Common myeloid progenitor, CD34-positive (primary cell): ENCODE data around the gene C1orf210.

ENCODE experiments used
- CTCF ChIA-PET: fragments of 350-600 bp; sonication (Branson Sonifier 250); formaldehyde crosslinking; loops from one replicate; lab custom pipeline; 2021; ENCODE audit warnings: antibody characterized with exemption; lab: Charles Lee
- POLR2A ChIA-PET: fragments of 350-600 bp; sonication (Branson Sonifier 250); formaldehyde crosslinking; loops from one replicate; lab custom pipeline; 2021; ENCODE audit warnings: antibody characterized with exemption; lab: Charles Lee
- DNase-seq, 3 donors: peaks; one replicate each; pipeline versions ENCODE4 v3.0.0 to v3.0.0-alpha.2; 2013
- H3K27ac ChIP-seq, 2 experiments: 1 replicate in 1 of 2; 2 replicates in 1 of 2; pipeline ENCODE4 v1.7.0; 2013; ENCODE audit warnings: inconsistent platforms in 2 of 2, low read length in 2 of 2, mild to moderate bottlenecking in 2 of 2, low read depth in 1 of 2, moderate library complexity in 1 of 2; ENCODE audit not compliant: severe bottlenecking in 2 of 2, insufficient read depth in 1 of 2, poor library complexity in 1 of 2
- H3K27me3 ChIP-seq, 5 experiments: replicated peaks in 2 of 5; 1 replicate in 3 of 5; 2 replicates in 2 of 5; pipeline versions ENCODE4 v1.6.1 to v1.7.0; 2013; ENCODE audit warnings: low read length in 4 of 5, mild to moderate bottlenecking in 2 of 5, moderate library complexity in 2 of 5, inconsistent platforms in 1 of 5; ENCODE audit not compliant: insufficient read depth in 5 of 5, control insufficient read depth in 4 of 5
- H3K36me3 ChIP-seq, 4 experiments: 1 replicate in 2 of 4; 2 replicates in 2 of 4; pipeline versions ENCODE4 v1.6.1 to v1.7.0; 2013; ENCODE audit warnings: low read length in 3 of 4, control low read depth in 1 of 4, mild to moderate bottlenecking in 1 of 4; ENCODE audit not compliant: control insufficient read depth in 4 of 4, insufficient read depth in 4 of 4
- H3K4me1 ChIP-seq, 4 experiments: 1 replicate in 3 of 4; 2 replicates in 1 of 4; pipeline versions ENCODE4 v1.6.1 to v1.7.1; 2013; ENCODE audit warnings: low read length in 3 of 4, mild to moderate bottlenecking in 3 of 4, control low read depth in 1 of 4, inconsistent platforms in 1 of 4, moderate library complexity in 1 of 4; ENCODE audit not compliant: control insufficient read depth in 4 of 4, insufficient read depth in 4 of 4; ENCODE audit errors: control extremely low read depth in 1 of 4
- H3K4me3 ChIP-seq, 7 experiments: 1 replicate in 4 of 7; 2 replicates in 3 of 7; pipeline versions ENCODE4 v1.5.1 to v1.7.0; 2013; ENCODE audit warnings: mild to moderate bottlenecking in 7 of 7, low read length in 6 of 7, moderate library complexity in 6 of 7, inconsistent platforms in 2 of 7, low read depth in 2 of 7, control low read depth in 1 of 7; ENCODE audit not compliant: insufficient read depth in 4 of 7, control insufficient read depth in 1 of 7; ENCODE audit errors: extremely low read depth in 1 of 7
- H3K9me3 ChIP-seq, 5 experiments: 1 replicate in 4 of 5; 2 replicates in 1 of 5; pipeline versions ENCODE4 v1.6.1 to v1.7.1; 2013; ENCODE audit warnings: low read length in 4 of 5, mild to moderate bottlenecking in 2 of 5, inconsistent platforms in 1 of 5, low read depth in 1 of 5, moderate library complexity in 1 of 5; ENCODE audit not compliant: control insufficient read depth in 4 of 5, insufficient read depth in 2 of 5; ENCODE audit errors: control extremely low read depth in 1 of 5
- WGBS: methylation state at CpG from one replicate; pipeline ENCODE4 v1.1.5; 2013; ENCODE audit not compliant: insufficient coverage; 5-methylcytosine and 5-hydroxymethylcytosine counted together

C1orf210 gene

DNA sequence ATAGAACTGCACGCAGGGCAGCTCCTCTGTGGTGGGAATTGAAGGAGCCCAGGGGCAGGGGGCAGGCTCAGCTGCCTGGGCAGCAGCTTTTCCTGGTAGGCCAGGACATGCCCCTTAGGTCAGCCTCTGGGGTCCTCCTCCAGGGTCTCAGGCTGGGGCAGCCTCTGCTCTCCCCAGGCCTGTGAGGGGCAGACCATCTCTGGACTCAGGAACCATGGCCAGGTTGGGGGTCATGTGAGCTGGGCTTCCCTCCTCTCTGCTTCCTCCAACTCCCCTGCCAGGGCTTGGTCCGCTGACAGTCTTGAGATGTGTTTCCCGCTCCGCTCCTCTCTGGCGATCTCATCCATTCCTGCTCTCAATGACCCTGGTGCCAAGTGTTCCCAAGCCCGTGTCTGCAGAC, 5.7 kb downstream of the C1orf210 start:
- POLR2A ChIA-PET: no interaction called here
- WGBS: 98% methylated on average over 6 of the region's 6 CpGs
- Histone ChIP-seq H3K4me3 (no peak overlapping the region), H3K9me3 (no peaks in the 10 kb centered on the region), H3K27me3 (peaks cover 0 to 2% (median 0%) of the 10 kb centered on the region in 5 experiments), H3K4me1 (peaks cover 0 to 6% (median under 1%) of the 10 kb centered on the region in 4 experiments), H3K27ac (no peak overlapping the region), H3K36me3 (no peaks in the 10 kb centered on the region)
- CTCF ChIA-PET: interaction anchor here (1.0 kb wide), 1 partner anchor 12 kb away, joined by 3 read pairs; no protein-coding TSS in a partner anchor
- DNase-seq: no peak

DNA sequence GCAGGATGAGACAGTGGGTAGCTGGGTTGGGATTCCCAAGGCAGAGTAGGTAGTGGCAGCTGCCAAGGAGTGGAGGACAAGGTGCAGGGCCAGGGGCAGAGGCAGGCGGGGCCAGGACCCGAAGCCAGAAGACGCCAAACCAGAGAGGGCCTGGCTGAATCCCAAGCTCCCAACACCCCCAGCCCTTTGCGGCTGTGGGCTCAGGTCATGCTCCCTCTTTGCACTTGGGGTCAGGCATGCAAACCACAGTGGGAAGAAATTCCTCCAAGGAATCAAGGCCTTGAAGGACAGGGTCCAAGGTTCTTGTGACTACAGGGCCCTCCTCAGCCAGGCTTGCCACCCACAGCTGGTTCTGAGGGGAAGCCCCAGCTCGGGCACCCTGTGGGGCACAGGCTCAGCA, 6.2 kb downstream of the C1orf210 start:
- no peaks in the 10 kb centered on the region for H3K9me3 ChIP-seq
- ChIA-PET POLR2A (no interaction called here), CTCF (interaction anchor here (1.0 kb wide), 1 partner anchor 12 kb away, joined by 3 read pairs; no protein-coding TSS in a partner anchor)
- H3K27me3 ChIP-seq: peaks cover 0 to 2% (median 0%) of the 10 kb centered on the region in 5 experiments
- no peak for DNase-seq
- no peak overlapping the region for H3K27ac ChIP-seq
- no peak overlapping the region for H3K4me3 ChIP-seq
- H3K36me3 ChIP-seq: no peaks in the 10 kb centered on the region
- WGBS: 97% methylated on average over 5 of the region's 5 CpGs
- peaks cover 0 to 8% (median 6%) of the 10 kb centered on the region in 4 experiments for H3K4me1 ChIP-seq

DNA sequence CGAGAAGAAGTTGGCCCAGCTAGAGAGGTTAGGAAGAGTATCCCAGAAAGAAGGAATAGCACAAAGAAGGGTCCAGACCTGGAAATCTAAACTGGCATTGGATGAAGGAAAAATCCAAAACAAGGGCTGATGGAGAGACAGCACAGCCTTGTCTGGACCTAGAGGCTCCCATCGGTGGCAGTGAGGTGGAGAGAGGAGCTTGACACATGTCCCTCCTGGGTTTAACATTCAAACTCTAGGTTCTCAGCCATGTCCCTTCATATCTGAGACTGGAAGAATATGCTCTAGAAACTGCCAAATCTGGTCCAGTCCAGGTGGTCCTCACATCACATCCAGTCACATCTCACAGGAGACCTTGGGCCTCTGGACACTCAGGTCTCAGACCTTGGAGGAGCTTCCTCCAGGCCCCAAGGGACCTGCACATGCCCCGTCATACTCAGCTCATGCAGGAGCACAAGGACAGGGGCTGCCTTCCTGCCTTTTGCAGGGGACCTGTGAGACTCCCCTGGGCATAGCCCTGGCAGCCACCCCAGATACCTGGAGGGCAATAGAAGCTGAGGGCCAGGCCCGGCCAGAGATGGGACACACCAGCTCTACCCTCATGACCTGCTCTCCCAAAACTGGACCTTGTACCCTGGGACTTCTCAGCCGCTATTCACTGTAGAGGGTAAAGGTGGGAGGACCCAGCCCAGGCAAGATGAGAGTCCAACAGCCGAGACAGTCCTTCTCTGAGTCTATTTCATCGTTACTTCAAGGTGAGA, 8.1 kb downstream of the C1orf210 start:
- H3K27ac ChIP-seq: no peak overlapping the region
- peaks cover 0 to 11% (median 8%) of the 10 kb centered on the region in 4 experiments for H3K4me1 ChIP-seq
- H3K4me3 ChIP-seq: no peak overlapping the region
- DNase-seq: no peak
- H3K36me3 ChIP-seq: no peaks in the 10 kb centered on the region
- no peaks in the 10 kb centered on the region for H3K9me3 ChIP-seq
- CTCF ChIA-PET: interaction anchor here (1.0 kb wide), 1 partner anchor 26 kb away, joined by 3 read pairs; no protein-coding TSS in a partner anchor
- POLR2A ChIA-PET: no interaction called here
- 98% methylated on average over 6 of the region's 7 CpGs for WGBS
- peaks cover 0 to 2% (median 0%) of the 10 kb centered on the region in 5 experiments for H3K27me3 ChIP-seq

- H3K9me3 ChIP-seq: no peaks in the 10 kb centered on the region
- POLR2A ChIA-PET: no interaction called here
Observed at GRCh38 chr1:43276673-43277072, 8.7 kb downstream of the C1orf210 start.

DNA sequence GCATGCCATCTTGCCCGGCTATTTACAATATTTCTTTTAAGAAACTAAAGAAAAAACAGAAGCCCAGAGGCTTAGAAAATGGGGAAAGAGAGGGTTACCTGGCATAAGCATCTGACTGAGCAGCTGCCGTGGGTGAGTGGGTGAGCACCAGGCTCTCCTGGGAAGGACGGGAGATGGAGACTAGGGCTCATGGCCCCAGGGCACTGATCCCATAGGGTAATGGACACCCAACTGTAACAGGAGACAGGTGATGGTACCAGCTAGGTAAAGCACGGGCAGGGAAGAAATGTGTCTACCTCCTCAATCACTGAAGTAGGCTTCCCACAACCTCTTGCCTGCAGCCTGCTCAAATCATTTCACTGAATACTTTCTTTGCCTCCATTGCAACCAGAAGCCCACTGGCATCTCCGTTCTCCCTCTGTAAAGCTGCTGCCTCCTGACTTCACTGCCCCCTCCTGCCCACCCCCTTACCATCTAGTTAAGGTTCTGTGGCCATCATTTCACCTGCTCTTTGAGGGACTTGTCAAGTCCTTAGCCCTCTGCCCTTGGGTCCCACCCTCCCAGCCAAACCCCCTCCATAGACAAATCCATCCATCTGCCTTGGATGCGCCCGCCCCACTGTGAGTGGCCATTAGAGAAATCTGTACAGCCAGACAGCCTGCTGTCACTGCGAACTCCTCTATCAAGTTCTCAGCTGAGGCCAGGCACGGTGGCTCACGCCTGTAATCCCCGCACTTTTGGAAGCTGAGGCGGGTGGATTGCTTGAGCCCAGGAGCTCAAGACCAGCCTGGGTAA, 9.4 kb downstream of the C1orf210 start:
- Histone ChIP-seq H3K27me3 (peaks cover 0 to 2% (median 0%) of the 10 kb centered on the region in 5 experiments), H3K4me3 (no peak overlapping the region), H3K9me3 (no peaks in the 10 kb centered on the region), H3K27ac (no peak overlapping the region), H3K4me1 (peaks cover 0 to 12% (median 11%) of the 10 kb centered on the region in 4 experiments), H3K36me3 (no peaks in the 10 kb centered on the region)
- no peak for DNase-seq
- ChIA-PET CTCF (interaction anchor here (1.5 kb wide), 1 partner anchor 8 kb away, joined by 3 read pairs; no protein-coding TSS in a partner anchor), POLR2A (no interaction called here)
- WGBS: 91% methylated on average over 9 of the region's 12 CpGs

More at GRCh38 chr1:43276673-43277072, 8.7 kb downstream of the C1orf210 start:
- CTCF ChIA-PET: interaction anchor here (1.0 kb wide), 1 partner anchor 27 kb away, joined by 3 read pairs; no protein-coding TSS in a partner anchor
- WGBS: 97% methylated on average over 5 of the region's 7 CpGs
- no peak overlapping the region for H3K4me3 ChIP-seq
- H3K27ac ChIP-seq: no peak overlapping the region
- DNase-seq: no peak
- no peaks in the 10 kb centered on the region for H3K36me3 ChIP-seq
- H3K27me3 ChIP-seq: peaks cover 0 to 2% (median 0%) of the 10 kb centered on the region in 5 experiments
- H3K4me1 ChIP-seq: peaks cover 0 to 11% (median 8%) of the 10 kb centered on the region in 4 experiments

DNA sequence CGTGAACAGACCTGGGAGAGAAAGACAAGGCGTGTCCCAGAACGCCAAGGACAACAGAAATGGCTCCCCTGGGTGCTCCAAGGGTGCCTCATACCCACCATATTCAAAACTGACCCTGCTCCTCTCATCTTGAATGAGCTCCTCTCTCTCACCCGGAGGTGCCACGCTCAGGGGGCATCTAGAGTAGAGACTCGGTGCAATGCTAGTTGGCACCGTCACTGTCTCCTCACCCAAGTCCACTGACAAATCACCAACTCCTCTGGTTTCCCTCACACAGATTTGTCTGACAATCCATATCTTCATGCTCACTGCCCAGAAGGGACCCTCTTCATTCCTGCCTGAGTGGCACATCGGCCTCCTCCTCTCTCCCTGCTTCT, 10.6 kb downstream of the C1orf210 start:
- Histone ChIP-seq H3K4me1 (peaks cover 0 to 24% (median 15%) of the 10 kb centered on the region in 4 experiments), H3K27ac (no peak overlapping the region), H3K4me3 (no peak overlapping the region), H3K36me3 (no peaks in the 10 kb centered on the region), H3K9me3 (no peaks in the 10 kb centered on the region), H3K27me3 (peaks cover 0 to 2% (median 0%) of the 10 kb centered on the region in 5 experiments)
- CTCF ChIA-PET: interaction anchor here (1.5 to 1.7 kb wide), 2 partner anchors 9 to 18 kb away, joined by 3 to 4 read pairs; no protein-coding TSS in a partner anchor
- POLR2A ChIA-PET: no interaction called here
- WGBS: 90% methylated on average over 3 of the region's 8 CpGs
- no peak for DNase-seq
